SK-N-SH treated with all-trans-retinoic acid at 6 μM for 48 hours (cell line): ENCODE measurements around the gene PLA2G3.

ENCODE experiments used
- OSR1 ChIP-seq: fragments of 250-450 bp; sonication (Bioruptor Pico); IDR thresholded peaks from 2 replicates; pipeline ENCODE4 v1.8.0; 2022; ENCODE audit warnings: moderate library complexity, mild to moderate bottlenecking, inconsistent platforms
- RARB ChIP-seq: fragments of 250-450 bp; sonication (Bioruptor Pico); IDR thresholded peaks from 2 replicates; pipeline ENCODE4 v1.8.0; 2021; ENCODE audit warnings: mild to moderate bottlenecking, moderate library complexity
- ZFP3 ChIP-seq: fragments of 250-450 bp; sonication (Bioruptor Pico); IDR thresholded peaks from 2 replicates; pipeline ENCODE4 v1.5.0; 2020; ENCODE audit warnings: mild to moderate bottlenecking, moderate library complexity
- ZFP30 ChIP-seq: fragments of 450-650 bp; formaldehyde crosslinking; IDR thresholded peaks from 2 replicates; pipeline ENCODE4 v1.5.0; 2022; ENCODE audit warnings: mild to moderate bottlenecking, moderate library complexity
- ZNF565 ChIP-seq: fragments of 450-650 bp; formaldehyde crosslinking; conservative IDR thresholded peaks from 2 replicates; pipeline ENCODE4 v1.5.0; 2020; ENCODE audit warnings: low read depth, mild to moderate bottlenecking, moderate library complexity
- ZNF70 ChIP-seq: fragments of 450-650 bp; formaldehyde crosslinking; IDR thresholded peaks from 2 replicates; pipeline ENCODE4 v1.5.0; 2020; ENCODE audit warnings: mild to moderate bottlenecking, moderate library complexity
- TF ChIP-seq, protein P1 (sequence below): fragments of 250-450 bp; sonication (Bioruptor Pico); IDR thresholded peaks from 2 replicates; pipeline ENCODE4 v1.8.0; 2021; ENCODE audit warnings: low read depth, mild to moderate bottlenecking, moderate library complexity, borderline replicate concordance
- TF ChIP-seq, protein P2 (sequence below): fragments of 250-450 bp; sonication (Bioruptor Pico); IDR thresholded peaks from 2 replicates; pipeline ENCODE4 v1.5.1; 2021; ENCODE audit warnings: mild to moderate bottlenecking, moderate library complexity

DNA sequence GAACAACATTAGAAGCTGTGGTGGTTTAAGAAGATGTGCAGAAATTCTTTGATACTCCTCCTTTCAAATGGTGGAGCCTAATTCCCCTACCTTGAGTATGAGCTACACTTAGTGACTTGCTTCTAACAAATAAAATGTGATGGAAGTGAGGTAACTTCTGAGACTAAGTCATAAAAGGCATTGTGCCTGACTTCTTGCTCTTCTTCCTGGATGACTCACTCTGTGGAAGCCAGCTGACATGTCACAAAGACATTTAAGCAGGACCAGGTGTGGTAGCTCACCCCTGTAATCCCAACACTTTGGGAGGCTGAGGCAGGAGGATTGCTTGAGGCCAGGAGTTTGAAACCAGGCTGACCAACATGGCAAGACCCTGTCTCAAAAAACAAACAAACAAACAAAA lies 3.9 kb upstream of the PLA2G3 start:
- TF ChIP-seq, protein P1, sequence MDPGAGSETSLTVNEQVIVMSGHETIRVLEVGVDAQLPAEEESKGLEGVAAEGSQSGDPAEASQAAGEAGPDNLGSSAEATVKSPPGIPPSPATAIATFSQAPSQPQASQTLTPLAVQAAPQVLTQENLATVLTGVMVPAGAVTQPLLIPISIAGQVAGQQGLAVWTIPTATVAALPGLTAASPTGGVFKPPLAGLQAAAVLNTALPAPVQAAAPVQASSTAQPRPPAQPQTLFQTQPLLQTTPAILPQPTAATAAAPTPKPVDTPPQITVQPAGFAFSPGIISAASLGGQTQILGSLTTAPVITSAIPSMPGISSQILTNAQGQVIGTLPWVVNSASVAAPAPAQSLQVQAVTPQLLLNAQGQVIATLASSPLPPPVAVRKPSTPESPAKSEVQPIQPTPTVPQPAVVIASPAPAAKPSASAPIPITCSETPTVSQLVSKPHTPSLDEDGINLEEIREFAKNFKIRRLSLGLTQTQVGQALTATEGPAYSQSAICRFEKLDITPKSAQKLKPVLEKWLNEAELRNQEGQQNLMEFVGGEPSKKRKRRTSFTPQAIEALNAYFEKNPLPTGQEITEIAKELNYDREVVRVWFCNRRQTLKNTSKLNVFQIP: no peak
- TF ChIP-seq, protein P2, sequence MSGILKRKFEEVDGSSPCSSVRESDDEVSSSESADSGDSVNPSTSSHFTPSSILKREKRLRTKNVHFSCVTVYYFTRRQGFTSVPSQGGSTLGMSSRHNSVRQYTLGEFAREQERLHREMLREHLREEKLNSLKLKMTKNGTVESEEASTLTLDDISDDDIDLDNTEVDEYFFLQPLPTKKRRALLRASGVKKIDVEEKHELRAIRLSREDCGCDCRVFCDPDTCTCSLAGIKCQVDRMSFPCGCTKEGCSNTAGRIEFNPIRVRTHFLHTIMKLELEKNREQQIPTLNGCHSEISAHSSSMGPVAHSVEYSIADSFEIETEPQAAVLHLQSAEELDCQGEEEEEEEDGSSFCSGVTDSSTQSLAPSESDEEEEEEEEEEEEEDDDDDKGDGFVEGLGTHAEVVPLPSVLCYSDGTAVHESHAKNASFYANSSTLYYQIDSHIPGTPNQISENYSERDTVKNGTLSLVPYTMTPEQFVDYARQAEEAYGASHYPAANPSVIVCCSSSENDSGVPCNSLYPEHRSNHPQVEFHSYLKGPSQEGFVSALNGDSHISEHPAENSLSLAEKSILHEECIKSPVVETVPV (CRISPR knock-in tag): no peak
- no peak for TF ChIP-seq ZFP30
- TF ChIP-seq ZNF70: no peak
- TF ChIP-seq ZNF565 (CRISPR knock-in tag): no peak
- TF ChIP-seq OSR1 (CRISPR knock-in tag): no peak
- TF ChIP-seq ZFP3 (CRISPR knock-in tag): no peak
- TF ChIP-seq RARB (CRISPR knock-in tag): no peak
